ENCODE results near the gene CPSF7.
"Not testable (repeated sequence)": the region's sequence is repeated elsewhere in the genome, so short reads cannot be mapped to it uniquely, and the experiment has no call there.

CPSF7 gene, protein sequence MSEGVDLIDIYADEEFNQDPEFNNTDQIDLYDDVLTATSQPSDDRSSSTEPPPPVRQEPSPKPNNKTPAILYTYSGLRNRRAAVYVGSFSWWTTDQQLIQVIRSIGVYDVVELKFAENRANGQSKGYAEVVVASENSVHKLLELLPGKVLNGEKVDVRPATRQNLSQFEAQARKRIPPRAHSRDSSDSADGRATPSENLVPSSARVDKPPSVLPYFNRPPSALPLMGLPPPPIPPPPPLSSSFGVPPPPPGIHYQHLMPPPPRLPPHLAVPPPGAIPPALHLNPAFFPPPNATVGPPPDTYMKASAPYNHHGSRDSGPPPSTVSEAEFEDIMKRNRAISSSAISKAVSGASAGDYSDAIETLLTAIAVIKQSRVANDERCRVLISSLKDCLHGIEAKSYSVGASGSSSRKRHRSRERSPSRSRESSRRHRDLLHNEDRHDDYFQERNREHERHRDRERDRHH

GRCh38 chr11:61429691-61430582 lies at the start of gene CPSF7, which contains the start of gene SDHAF2:
Gene CPSF7 (minus strand): TSS chr11:61429975. CDS start chr11:61429235, 740 bp downstream.
Gene SDHAF2 (plus strand): TSS chr11:61430124. CDS start chr11:61430147, 23 bp downstream.
- DNase-seq (ENCODE audit: low spot score), result peak; percentile 97

GRCh38 chr11:61477727-61478148 lies 48.0 kb upstream of the CPSF7 start:
- peak; percentile 64 for DNase-seq (ENCODE audit: low spot score)

GRCh38 chr11:61477126-61477525 lies 47.4 kb upstream of the CPSF7 start:
- no peak for DNase-seq (ENCODE audit: low spot score)

- no peak for DNase-seq (ENCODE audit: low spot score)
Measured at GRCh38 chr11:61476371-61476770, 46.6 kb upstream of the CPSF7 start.

DNA sequence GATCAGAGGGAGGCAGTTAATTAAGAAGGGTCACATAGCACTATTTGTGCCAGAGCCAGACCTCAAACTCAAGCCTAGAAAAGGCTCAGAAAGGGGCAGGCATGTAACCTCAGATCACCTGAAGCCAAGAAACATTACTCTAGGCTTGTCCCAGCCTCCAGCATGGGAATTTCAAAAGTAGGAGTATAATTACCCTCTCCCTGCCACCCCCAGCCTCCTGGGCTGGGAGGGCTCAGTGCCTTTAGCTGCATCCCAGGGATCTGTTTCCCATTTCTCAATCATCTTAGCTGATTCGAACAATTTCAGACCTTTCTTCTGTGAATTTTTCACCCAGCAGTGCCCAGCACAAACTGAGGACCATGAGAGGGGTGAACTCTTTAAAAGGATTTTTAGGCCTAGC lies 45.7 kb upstream of the CPSF7 start:
- no peak for DNase-seq (ENCODE audit: low spot score)

DNA sequence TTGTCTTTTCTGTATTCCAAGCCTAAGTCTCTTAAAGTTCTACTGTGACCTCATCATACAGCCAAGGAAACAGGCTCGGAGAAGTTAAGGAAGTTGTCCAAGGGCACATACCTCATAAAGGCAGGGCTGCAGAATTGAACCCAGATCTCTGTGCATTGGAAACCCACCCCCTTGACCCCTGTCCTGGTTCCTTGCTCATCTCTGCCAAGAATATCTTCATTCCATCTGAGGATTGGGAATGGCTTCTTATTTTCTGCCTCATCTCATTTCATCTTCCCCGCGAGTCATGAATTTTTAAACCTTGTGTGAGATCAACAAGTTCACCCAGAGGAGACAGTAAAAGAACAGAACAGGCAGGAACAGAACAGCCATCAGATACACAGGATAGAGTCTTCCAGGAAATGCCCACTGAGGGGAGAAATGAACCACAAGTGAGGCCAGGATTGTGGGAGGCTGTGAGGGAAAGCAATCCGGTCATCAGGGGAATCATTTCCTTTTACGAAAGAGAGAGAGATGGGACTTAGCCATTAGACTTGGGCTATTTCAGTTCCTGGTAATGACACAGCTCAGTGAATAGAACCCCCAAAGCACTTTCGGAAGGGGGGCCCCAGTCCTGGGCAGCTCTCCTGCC lies 44.4 kb upstream of the CPSF7 start:
- no peak for DNase-seq (ENCODE audit: low spot score)

DNA sequence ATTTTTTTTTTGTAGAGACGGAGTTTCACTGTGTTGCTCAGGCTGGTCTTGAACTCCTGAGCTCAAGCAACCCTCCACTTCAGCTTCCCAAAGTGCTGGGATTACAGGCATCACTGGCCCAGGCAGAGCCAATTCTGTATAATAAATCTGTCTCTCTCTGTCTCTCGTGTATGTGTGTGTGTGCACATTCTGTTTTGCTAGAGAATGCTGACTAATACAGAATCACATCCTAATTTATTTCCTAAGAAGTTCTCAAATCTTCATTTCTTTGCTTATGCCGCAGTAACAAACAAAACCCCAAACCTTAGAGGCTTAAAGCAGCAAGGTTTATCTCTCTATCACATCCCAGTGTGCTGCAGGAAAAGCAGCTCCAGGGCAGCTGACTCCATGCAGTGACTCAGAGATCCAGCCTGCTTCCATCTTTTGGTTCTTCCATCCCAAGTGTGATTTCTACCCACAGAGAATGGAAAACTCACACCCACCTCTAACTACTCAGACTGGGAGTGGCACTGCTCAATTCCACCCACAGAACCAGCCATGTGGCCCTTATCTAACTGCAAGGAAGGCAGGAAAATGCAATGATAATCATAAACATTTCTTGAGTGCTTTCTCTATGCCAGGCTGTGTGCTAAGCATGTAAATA lies 43.7 kb upstream of the CPSF7 start:
- DNase-seq (ENCODE audit: low spot score), result no peak

DNA sequence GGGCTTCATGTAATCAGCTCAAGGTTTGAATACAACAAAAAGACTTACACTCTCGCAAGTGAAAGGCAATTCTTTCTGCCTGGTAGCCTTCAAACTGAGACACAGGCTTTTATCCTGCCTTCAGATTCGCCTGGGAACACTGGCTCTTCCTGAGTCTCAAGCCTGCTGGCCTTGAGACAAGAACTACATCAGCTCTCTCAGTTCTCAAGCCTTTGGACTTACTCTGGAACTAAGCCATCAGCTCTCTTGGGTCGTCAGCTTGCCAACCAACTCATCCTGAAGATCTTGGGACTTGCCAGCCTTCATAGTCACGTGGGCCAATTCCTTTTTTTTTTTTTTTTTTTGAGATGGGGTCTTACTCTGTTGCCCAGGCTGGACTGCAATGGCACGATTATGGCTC lies 43.1 kb upstream of the CPSF7 start:
- no peak for DNase-seq (ENCODE audit: low spot score)

DNA sequence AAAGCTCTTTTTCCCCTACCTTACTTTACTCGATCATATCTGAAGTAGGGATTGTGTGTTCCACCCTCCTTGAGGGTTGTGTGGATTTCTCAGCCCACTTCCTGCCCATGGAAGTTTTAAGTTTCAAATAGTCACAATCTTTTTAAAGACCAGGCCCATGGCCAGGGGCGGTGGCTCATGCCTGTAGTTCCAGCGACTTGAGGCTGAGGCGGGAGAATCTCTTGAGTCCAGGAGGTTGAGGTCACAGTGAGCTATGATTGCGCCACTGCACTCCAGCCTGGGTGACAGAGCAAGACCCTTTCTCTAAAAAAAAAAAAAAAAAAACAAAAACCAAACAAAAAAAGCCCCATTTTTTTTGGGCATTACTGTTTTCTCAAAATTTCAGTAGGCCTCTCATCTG lies 42.5 kb upstream of the CPSF7 start:
- DNase-seq (ENCODE audit: low spot score), result no peak

DNA sequence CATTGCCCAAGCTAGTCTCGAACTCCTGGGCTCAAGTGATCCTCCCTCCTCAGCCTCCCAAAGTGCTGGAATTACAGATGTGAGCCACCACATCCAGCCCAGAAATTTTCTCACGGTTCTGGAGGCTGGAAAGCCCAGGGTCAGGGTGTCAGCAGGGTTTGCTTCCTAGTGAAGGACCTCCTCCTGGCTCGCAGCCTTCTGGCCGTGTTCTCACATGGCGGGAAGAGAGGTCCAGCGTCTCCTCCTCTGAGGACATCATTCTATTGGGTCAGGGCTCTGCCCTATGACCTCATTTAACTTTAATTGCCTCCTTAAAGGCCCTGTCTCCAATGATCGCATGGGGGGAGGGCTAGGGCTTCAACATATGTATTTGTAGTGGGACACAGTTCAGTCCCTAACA lies 38.2 kb upstream of the CPSF7 start:
- no peak for DNase-seq (ENCODE audit: low spot score)

GRCh38 chr11:61467602-61468001 lies 37.8 kb upstream of the CPSF7 start:
- not testable (repeated sequence) for DNase-seq (ENCODE audit: low spot score)

GRCh38 chr11:61460986-61461385 lies 31.2 kb upstream of the CPSF7 start:
- DNase-seq (ENCODE audit: low spot score), result no peak

DNA sequence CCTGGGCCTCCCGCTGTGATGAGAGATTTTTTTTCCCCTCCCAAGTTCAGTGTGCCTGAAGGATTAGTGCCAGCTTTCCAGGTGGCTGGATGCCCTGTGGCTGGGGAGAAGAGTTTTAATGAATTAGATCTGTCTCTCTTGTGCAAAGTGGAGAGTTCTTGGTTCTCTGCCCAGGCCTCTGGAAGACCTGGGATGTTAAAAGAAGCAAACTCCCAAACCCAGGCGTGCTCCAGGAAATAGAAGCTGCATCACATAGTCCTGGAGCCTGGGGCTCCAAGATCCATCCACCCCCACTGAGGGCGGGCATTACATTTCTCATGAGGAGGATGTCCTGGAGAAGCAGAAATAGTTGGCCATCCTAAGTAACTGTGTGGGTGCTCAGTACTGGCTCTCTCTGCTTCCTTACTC lies 30.7 kb upstream of the CPSF7 start:
- DNase-seq (ENCODE audit: low spot score), result no peak

DNA sequence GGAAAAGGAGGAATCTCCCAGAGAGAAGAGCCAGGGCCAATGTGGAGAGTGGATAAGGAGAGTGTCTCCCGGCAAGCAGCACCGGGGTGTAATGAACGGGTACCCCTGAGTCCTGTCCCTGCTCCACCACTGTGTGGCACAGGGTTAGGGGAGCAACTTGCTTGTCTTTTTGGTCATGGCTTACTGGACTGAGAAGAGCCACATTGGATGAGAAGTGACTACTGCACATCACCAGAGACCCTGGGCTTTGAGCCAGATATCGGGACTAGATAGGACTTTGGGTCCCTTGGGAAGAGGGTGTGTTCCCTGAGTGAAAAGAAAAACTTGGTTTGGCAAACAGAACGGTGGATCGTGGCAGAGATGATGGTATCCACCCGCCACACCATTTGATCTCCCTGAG lies 24.7 kb upstream of the CPSF7 start:
- no peak for DNase-seq (ENCODE audit: low spot score)

DNA sequence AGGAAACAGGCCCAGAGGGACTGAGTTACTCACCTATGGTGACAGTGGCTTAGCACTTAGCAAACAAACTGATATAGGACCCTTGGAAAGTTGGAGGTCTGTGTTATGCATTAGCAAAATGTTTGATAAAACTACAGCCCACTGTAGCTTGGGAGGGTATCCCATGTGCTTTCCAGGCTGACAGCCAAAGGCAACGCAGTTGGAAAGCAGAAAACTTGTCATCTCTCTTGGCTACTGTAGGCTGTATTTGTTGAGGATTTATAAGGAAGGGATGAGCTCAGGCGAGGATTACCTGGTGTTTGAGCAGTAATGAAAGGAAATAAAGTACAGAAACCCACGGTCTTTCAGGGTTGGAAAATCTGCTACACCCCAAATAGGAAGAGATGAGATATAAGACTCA lies 23.9 kb upstream of the CPSF7 start:
- no peak for DNase-seq (ENCODE audit: low spot score)

GRCh38 chr11:61452825-61453224 lies 23.1 kb upstream of the CPSF7 start:
- DNase-seq (ENCODE audit: low spot score), result no peak

- DNase-seq (ENCODE audit: low spot score), result no peak
Measured at GRCh38 chr11:61448552-61448927, 18.8 kb upstream of the CPSF7 start.

- no peak for DNase-seq (ENCODE audit: low spot score)
Measured at GRCh38 chr11:61447601-61448551, 18.1 kb upstream of the CPSF7 start.

GRCh38 chr11:61446211-61446651 lies 16.5 kb upstream of the CPSF7 start:
- DNase-seq (ENCODE audit: low spot score), result peak; percentile 89

DNA sequence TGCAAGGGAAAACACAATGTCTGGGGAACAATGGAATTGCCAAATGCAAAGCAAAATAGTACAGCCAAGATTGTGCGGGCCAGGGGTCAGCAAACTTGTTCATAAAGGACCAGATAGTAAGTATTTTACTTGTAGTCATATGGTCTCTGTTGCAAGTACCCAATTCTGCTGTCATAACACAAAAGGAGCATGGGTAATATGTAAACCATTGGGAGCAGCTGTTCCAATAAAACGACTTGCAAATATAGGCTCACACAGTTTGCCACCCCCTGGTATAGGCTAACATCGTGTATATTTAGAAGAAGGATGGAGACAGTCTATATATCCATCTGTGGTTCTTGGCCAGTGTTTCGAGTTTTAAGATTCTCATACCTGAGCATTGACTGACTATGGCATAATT lies 15.7 kb upstream of the CPSF7 start:
- no peak for DNase-seq (ENCODE audit: low spot score)

- no peak for DNase-seq (ENCODE audit: low spot score)
Measured at GRCh38 chr11:61442616-61443015, 12.8 kb upstream of the CPSF7 start.
